Sigmoid colon (tissue), 4 donors: Measurements from ENCODE around the gene ECHDC1.

Experiments
- EP300 ChIP-seq, 4 donors: sonication (generic); formaldehyde crosslinking; IDR thresholded peaks; one replicate each; pipeline ENCODE4 v1.6.1; 2017; ENCODE audit warnings: antibody characterized with exemption in 4 of 4
- TF ChIP-seq, protein P1 (sequence below), 4 experiments: fragments of 450-650 bp in 3 of 4; fragments of 200-600 bp in 1 of 4; IDR thresholded peaks; one replicate each; pipeline ENCODE4 v1.5.1; 2016 to 2019; ENCODE audit warnings: antibody characterized with exemption in 4 of 4, mild to moderate bottlenecking in 3 of 4, moderate library complexity in 2 of 4

DNA sequence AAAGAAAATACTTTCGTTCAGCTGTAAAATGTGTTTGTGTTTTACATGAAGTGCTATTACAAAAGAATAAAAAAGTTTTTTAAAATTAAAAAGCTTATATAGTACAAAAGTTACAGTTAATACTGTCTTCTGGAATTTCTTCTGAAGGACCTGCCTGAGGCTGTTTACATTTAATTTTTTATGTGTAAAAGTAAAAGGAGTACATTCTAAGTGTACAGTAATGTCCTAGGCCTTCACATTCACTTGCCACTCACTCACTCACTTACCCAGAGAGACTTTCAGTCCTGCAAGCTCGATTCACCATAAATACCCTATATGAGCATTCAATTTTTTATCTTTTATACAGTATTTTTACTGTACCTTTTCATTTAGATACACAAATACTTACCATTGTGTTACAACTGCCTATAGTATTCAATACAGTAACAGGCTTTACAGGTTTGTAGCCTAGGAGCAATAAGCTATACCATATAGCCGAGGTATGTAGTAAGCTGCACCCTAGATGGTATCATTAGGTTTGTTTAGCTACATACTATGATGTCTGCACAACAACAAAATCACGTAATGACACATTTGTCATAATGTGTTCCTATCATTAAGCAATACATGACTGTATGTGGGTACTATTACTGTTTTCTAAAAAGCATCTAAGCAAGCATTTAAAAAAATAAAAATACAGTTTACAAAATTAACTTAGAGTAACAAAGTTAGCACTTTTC lies 43.7 kb downstream of the ECHDC1 start:
- TF ChIP-seq, protein P1, sequence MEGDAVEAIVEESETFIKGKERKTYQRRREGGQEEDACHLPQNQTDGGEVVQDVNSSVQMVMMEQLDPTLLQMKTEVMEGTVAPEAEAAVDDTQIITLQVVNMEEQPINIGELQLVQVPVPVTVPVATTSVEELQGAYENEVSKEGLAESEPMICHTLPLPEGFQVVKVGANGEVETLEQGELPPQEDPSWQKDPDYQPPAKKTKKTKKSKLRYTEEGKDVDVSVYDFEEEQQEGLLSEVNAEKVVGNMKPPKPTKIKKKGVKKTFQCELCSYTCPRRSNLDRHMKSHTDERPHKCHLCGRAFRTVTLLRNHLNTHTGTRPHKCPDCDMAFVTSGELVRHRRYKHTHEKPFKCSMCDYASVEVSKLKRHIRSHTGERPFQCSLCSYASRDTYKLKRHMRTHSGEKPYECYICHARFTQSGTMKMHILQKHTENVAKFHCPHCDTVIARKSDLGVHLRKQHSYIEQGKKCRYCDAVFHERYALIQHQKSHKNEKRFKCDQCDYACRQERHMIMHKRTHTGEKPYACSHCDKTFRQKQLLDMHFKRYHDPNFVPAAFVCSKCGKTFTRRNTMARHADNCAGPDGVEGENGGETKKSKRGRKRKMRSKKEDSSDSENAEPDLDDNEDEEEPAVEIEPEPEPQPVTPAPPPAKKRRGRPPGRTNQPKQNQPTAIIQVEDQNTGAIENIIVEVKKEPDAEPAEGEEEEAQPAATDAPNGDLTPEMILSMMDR (IDR thresholded peaks at IDR 0.05) = no peak
- no peak for TF ChIP-seq EP300 (IDR thresholded peaks at IDR 0.05)
